DND-41 (cell line): Measurements from ENCODE around the gene AKAP3.

ENCODE experiments used
- ATAC-seq: fragments of 200-7000 bp; cut with Tn5 transposase; 3 replicates; pipeline ENCODE4 v1.9.1; 2021; ENCODE audit warnings: low read depth; ENCODE audit not compliant: insufficient read depth
- DNase-seq: peaks from one replicate; pipeline ENCODE4 v3.0.0-alpha.2; 2020
- H2AFZ ChIP-seq: 2 replicates; pipeline ENCODE4 v1.6.0; 2012; ENCODE audit warnings: low read depth, low read length
- H3K27ac ChIP-seq: 2 replicates; pipeline ENCODE4 v1.5.1; 2012; ENCODE audit warnings: low read length, inconsistent platforms
- H3K27me3 ChIP-seq: fragments of 200-600 bp; sonication (generic); 2 replicates; pipeline ENCODE4 v1.6.0; 2012; ENCODE audit warnings: low read length, mild to moderate bottlenecking, inconsistent platforms; ENCODE audit not compliant: insufficient read depth, poor library complexity
- H3K36me3 ChIP-seq: 2 replicates; pipeline ENCODE4 v1.5.1; 2012; ENCODE audit warnings: low read length, inconsistent platforms; ENCODE audit not compliant: insufficient read depth
- H3K4me1 ChIP-seq: 2 replicates; pipeline ENCODE4 v1.5.1; 2012; ENCODE audit warnings: mild to moderate bottlenecking, low read length; ENCODE audit not compliant: insufficient read depth
- H3K4me2 ChIP-seq: 2 replicates; pipeline ENCODE4 v1.6.0; 2012; ENCODE audit warnings: mild to moderate bottlenecking, moderate library complexity, low read length, inconsistent platforms; ENCODE audit not compliant: insufficient read depth
- H3K4me3 ChIP-seq, 2 experiments: fragments of 200-600 bp in 1 of 2; shearing (Covaris generic) in 1 of 2; 2 replicates each; pipeline ENCODE4 v1.5.1; 2012 to 2016; ENCODE audit warnings: inconsistent platforms in 2 of 2, low read length in 2 of 2, mild to moderate bottlenecking in 2 of 2, low read depth in 1 of 2, moderate library complexity in 1 of 2
- H3K79me2 ChIP-seq: 2 replicates; pipeline ENCODE4 v1.6.0; 2012; ENCODE audit warnings: low read length, inconsistent platforms; ENCODE audit not compliant: insufficient read depth
- H3K9ac ChIP-seq: 2 replicates; pipeline ENCODE4 v1.6.0; 2012; ENCODE audit warnings: low read depth, mild to moderate bottlenecking, inconsistent platforms, low read length, moderate library complexity
- H3K9me3 ChIP-seq: 2 replicates; pipeline ENCODE4 v1.5.1; 2012; ENCODE audit warnings: low read length, moderate library complexity, mild to moderate bottlenecking, inconsistent platforms; ENCODE audit not compliant: insufficient read depth, severe bottlenecking
- H4K20me1 ChIP-seq: 2 replicates; pipeline ENCODE4 v1.6.0; 2012; ENCODE audit warnings: low read length; ENCODE audit not compliant: insufficient read depth
- EZH2 ChIP-seq: IDR thresholded peaks from 3 replicates; pipeline ENCODE4 v1.6.1; 2012; ENCODE audit warnings: borderline replicate concordance, low read depth, mild to moderate bottlenecking, moderate library complexity, low read length, inconsistent platforms; ENCODE audit not compliant: severe bottlenecking
- TF ChIP-seq, protein P1 (sequence below): IDR thresholded peaks from 2 replicates; pipeline ENCODE4 v1.5.1; 2012; ENCODE audit warnings: borderline replicate concordance, low read length, moderate library complexity, mild to moderate bottlenecking; ENCODE audit not compliant: poor library complexity, severe bottlenecking; ENCODE audit errors: extremely low read depth

AKAP3 gene

DNA sequence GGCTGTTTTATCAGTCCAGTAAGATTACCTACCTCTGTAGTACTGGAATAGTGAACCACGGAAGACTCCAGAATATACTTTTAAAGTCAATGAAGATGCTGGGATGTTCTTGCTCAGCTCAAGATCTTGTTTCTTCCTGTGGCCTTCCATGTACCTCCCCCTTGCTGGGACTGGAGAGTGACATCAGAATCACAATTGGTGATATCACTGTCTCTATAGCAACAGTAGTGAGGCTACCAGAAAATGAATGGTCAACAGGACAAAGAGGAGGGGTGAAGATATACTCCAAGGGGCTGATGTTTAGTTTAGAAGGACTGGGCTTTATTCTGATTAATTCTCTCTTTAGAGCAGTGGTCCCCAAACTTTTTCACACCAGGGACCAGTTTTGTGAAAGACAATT lies 3.8 kb downstream of the AKAP3 start:
- ATAC-seq (no peak), DNase-seq (no peak)
- Histone ChIP-seq H3K27me3 (no peaks in the 10 kb centered on the region), H3K9me3 (no peaks in the 10 kb centered on the region), H3K79me2 (peaks cover 17% of the 10 kb centered on the region), H3K4me3 (no peak overlapping the region), H4K20me1 (no peaks in the 10 kb centered on the region), H2AFZ (no peak overlapping the region), H3K4me1 (peaks cover 20% of the 10 kb centered on the region), H3K27ac (no peak overlapping the region), H3K4me2 (no peak overlapping the region), H3K9ac (no peak overlapping the region), H3K36me3 (no peaks in the 10 kb centered on the region)
- TF ChIP-seq, protein P1, sequence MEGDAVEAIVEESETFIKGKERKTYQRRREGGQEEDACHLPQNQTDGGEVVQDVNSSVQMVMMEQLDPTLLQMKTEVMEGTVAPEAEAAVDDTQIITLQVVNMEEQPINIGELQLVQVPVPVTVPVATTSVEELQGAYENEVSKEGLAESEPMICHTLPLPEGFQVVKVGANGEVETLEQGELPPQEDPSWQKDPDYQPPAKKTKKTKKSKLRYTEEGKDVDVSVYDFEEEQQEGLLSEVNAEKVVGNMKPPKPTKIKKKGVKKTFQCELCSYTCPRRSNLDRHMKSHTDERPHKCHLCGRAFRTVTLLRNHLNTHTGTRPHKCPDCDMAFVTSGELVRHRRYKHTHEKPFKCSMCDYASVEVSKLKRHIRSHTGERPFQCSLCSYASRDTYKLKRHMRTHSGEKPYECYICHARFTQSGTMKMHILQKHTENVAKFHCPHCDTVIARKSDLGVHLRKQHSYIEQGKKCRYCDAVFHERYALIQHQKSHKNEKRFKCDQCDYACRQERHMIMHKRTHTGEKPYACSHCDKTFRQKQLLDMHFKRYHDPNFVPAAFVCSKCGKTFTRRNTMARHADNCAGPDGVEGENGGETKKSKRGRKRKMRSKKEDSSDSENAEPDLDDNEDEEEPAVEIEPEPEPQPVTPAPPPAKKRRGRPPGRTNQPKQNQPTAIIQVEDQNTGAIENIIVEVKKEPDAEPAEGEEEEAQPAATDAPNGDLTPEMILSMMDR = no peak
- TF ChIP-seq EZH2 = no peak

DNA sequence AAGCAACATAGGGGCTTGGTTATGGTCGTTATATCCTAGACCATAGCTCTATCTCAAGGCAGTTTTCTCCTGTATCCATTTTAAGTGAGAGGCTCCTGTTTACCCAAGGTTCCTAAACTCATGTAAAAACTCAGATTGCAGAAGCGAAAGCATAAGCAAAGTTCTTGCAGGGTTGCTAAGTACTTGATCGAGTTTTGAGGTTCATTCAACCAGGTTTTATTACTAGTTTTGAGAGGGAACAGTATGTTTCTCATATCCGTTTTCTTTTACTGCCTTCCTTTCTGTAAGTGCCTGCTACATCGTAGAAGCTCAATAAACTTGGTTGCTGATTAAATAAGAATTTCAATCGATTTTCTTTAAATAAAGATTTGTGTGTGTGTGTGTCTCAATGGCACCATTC lies 5.1 kb downstream of the AKAP3 start:
- no peak overlapping the region for H2AFZ ChIP-seq
- no peak for TF ChIP-seq EZH2
- TF ChIP-seq, protein P1 = no peak
- H3K36me3 ChIP-seq = no peaks in the 10 kb centered on the region
- no peak for DNase-seq
- H3K9me3 ChIP-seq = no peaks in the 10 kb centered on the region
- no peak overlapping the region for H3K9ac ChIP-seq
- peaks cover 5% of the 10 kb centered on the region for H3K79me2 ChIP-seq
- H3K4me1 ChIP-seq = peaks cover 15% of the 10 kb centered on the region
- no peak for ATAC-seq
- no peaks in the 10 kb centered on the region for H3K27me3 ChIP-seq
- no peaks in the 10 kb centered on the region for H4K20me1 ChIP-seq
- no peak overlapping the region for H3K27ac ChIP-seq
- H3K4me3 ChIP-seq = no peak overlapping the region
- H3K4me2 ChIP-seq = no peak overlapping the region

DNA sequence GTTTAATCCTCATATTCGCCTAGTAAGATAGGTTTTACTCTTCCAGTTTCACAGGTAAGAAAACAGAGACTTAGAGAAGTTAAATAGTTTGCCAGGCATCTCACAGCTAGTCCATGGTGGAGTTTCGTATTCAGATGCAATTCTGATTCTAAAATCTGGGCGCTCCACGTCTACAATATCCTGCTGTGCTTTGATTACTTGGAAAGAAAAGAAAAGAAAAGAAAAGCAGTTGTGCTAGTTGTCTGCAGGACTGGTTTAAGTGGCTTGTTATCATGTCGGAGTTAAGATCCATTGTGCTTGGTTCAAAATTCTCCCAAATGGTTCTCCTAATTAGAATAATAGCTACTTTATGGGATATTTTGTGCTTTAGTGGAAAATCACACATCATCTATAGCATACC lies 18.6 kb downstream of the AKAP3 start:
- no peak overlapping the region for H3K27ac ChIP-seq
- H2AFZ ChIP-seq = no peak overlapping the region
- H3K36me3 ChIP-seq = no peaks in the 10 kb centered on the region
- no peaks in the 10 kb centered on the region for H3K9me3 ChIP-seq
- ATAC-seq = no peak
- H3K27me3 ChIP-seq = peaks cover 10% of the 10 kb centered on the region
- DNase-seq = no peak
- no peak overlapping the region for H3K4me2 ChIP-seq
- H3K79me2 ChIP-seq = no peaks in the 10 kb centered on the region
- H3K4me3 ChIP-seq = no peak overlapping the region
- H4K20me1 ChIP-seq = no peaks in the 10 kb centered on the region
- H3K9ac ChIP-seq = no peak overlapping the region
- H3K4me1 ChIP-seq = no peaks in the 10 kb centered on the region
- TF ChIP-seq, protein P1 = no peak
- no peak for TF ChIP-seq EZH2

DNA sequence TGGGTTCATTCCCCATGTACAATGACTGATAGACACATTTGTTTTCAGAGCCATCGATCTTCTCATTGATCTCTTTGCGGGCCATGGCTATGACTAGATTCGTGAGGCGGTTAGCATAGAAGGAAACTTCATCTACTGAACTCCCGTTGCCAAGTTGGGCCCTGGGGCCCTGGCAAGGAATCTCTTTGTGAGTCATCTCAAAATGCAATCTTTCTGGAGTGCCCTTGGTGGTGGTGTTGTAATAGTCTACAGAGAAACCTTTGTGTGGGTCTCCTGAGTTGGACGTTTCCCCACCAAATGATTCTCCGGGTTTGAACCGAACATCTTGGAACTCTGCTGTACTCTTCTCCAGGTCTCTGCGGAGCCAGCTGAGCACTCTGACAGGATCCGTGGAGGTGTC lies 20.4 kb downstream of the AKAP3 start:
- no peak overlapping the region for H3K9ac ChIP-seq
- DNase-seq = no peak
- no peak overlapping the region for H2AFZ ChIP-seq
- H3K79me2 ChIP-seq = no peaks in the 10 kb centered on the region
- peaks cover 6% of the 10 kb centered on the region for H3K27me3 ChIP-seq
- no peaks in the 10 kb centered on the region for H4K20me1 ChIP-seq
- H3K36me3 ChIP-seq = no peaks in the 10 kb centered on the region
- no peak overlapping the region for H3K4me3 ChIP-seq
- no peak for TF ChIP-seq EZH2
- TF ChIP-seq, protein P1 = no peak
- no peak overlapping the region for H3K27ac ChIP-seq
- no peaks in the 10 kb centered on the region for H3K4me1 ChIP-seq
- H3K9me3 ChIP-seq = no peaks in the 10 kb centered on the region
- ATAC-seq = no peak
- no peak overlapping the region for H3K4me2 ChIP-seq
